BLaER1 (cell line): ENCODE data around the gene MOB2.

Source experiments
- H3K27ac ChIP-seq: shearing (Covaris generic); formaldehyde crosslinking; 2 replicates; pipeline ENCODE4 v1.8.1; 2022
- H3K27me3 ChIP-seq: shearing (Covaris generic); formaldehyde crosslinking; 2 replicates; pipeline ENCODE4 v1.8.1; 2022
- H3K36me3 ChIP-seq: shearing (Covaris generic); formaldehyde crosslinking; 2 replicates; pipeline ENCODE4 v1.8.1; 2022
- H3K4me1 ChIP-seq: shearing (Covaris generic); formaldehyde crosslinking; 2 replicates; pipeline ENCODE4 v1.8.1; 2022
- H3K4me2 ChIP-seq: shearing (Covaris generic); formaldehyde crosslinking; 2 replicates; pipeline ENCODE4 v1.8.1; 2022
- H3K4me3 ChIP-seq: shearing (Covaris generic); formaldehyde crosslinking; 2 replicates; pipeline ENCODE4 v1.8.1; 2022
- H3K9ac ChIP-seq: shearing (Covaris generic); formaldehyde crosslinking; 2 replicates; pipeline ENCODE4 v1.8.1; 2022
- H3K9me3 ChIP-seq: shearing (Covaris generic); formaldehyde crosslinking; 2 replicates; pipeline ENCODE4 v1.8.1; 2022
- H4K20me1 ChIP-seq: shearing (Covaris generic); formaldehyde crosslinking; 2 replicates; pipeline ENCODE4 v1.8.1; 2022
- Cebpa-rat ChIP-seq: shearing (Covaris generic); IDR thresholded peaks from 2 replicates; pipeline ENCODE4 v1.8.1; 2022

MOB2 gene

DNA sequence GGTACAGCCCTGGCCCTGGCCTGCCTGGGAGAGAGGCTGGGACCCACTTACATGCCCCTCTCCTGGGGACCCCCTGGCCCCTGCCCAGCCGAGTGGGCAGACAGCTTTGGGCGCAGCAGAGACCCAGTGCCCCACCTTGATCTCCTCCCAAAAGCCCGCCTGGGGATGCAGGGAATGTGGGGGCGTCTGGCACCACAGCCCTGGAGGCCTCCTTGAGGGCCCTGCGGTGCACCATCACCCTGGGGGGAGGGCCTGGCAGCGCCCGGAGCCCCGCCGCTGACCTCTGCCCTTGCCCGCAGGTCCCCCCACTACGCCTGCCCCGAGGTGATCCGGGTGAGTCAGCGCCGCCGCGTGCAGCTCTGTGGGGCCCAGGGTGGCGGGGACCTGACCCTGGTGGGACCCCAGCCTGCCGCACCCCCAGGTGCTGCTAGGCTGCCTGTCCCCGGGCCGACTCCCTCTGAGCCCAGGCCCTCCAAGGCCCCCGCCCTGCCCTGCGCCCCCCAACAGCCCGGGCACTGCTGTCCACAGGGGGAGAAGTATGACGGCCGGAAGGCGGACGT is 43.7 kb downstream of the MOB2 start:
- Histone ChIP-seq H3K9me3 (no peaks in the 10 kb centered on the region), H3K36me3 (no peaks in the 10 kb centered on the region), H3K4me3 (no peak overlapping the region), H4K20me1 (no peaks in the 10 kb centered on the region), H3K9ac (no peak overlapping the region), H3K27ac (no peak overlapping the region), H3K27me3 (no peaks in the 10 kb centered on the region), H3K4me2 (no peak overlapping the region), H3K4me1 (peaks cover 27% of the 10 kb centered on the region)
- no peak for TF ChIP-seq Cebpa-rat

DNA sequence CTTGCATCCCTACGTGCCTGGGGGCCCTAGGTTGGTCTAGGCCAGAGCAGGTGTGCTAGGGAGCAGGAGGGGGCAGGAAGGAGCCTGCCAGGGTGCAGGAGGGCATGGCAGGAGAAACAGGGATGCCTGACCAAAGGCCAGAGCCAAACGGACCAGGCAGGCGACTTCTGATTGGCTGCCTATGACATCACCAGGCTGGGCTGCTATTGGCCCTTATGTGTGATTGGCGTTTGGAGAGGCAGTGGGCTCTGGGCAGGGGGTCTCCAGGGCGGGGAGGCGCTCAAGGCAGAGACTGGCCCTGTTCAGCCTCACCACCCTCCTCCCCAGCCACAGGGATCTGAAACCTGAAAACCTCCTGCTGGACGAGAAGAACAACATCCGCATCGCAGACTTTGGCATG is 44.4 kb downstream of the MOB2 start:
- H3K27ac ChIP-seq: no peak overlapping the region
- H3K4me2 ChIP-seq: no peak overlapping the region
- no peaks in the 10 kb centered on the region for H3K36me3 ChIP-seq
- H3K4me1 ChIP-seq: peaks cover 29% of the 10 kb centered on the region
- 0 out of 2 replicates have a peak, but pooled peaks cover 3% of the 10 kb centered on the region for H4K20me1 ChIP-seq
- no peak overlapping the region for H3K4me3 ChIP-seq
- no peak overlapping the region for H3K9ac ChIP-seq
- H3K9me3 ChIP-seq: no peaks in the 10 kb centered on the region
- no peak for TF ChIP-seq Cebpa-rat
- no peaks in the 10 kb centered on the region for H3K27me3 ChIP-seq

GRCh38 chr11:1440496-1440895 is 46.1 kb downstream of the MOB2 start:
- TF ChIP-seq Cebpa-rat: no peak
- Histone ChIP-seq H3K4me2 (peak overlapping the region; percentile 62), H3K27ac (no peak overlapping the region), H3K9me3 (no peaks in the 10 kb centered on the region), H3K27me3 (no peaks in the 10 kb centered on the region), H3K4me3 (no peak overlapping the region), H3K36me3 (no peaks in the 10 kb centered on the region), H3K4me1 (peaks cover 35% of the 10 kb centered on the region), H4K20me1 (0 out of 2 replicates have a peak, but pooled peaks cover 12% of the 10 kb centered on the region), H3K9ac (no peak overlapping the region)

- no peak overlapping the region for H3K4me3 ChIP-seq
- no peaks in the 10 kb centered on the region for H3K36me3 ChIP-seq
- peaks cover 35% of the 10 kb centered on the region for H3K4me1 ChIP-seq
- H3K9me3 ChIP-seq: no peaks in the 10 kb centered on the region
- no peak for TF ChIP-seq Cebpa-rat
- H3K27me3 ChIP-seq: no peaks in the 10 kb centered on the region
- H3K4me2 ChIP-seq: peak overlapping the region; percentile 62
- H3K27ac ChIP-seq: 0 out of 2 replicates have a peak overlapping the region, but pooled peaks have one; percentile 9
- 0 out of 2 replicates have a peak, but pooled peaks cover 12% of the 10 kb centered on the region for H4K20me1 ChIP-seq
- 0 out of 2 replicates have a peak overlapping the region, but pooled peaks have one; percentile 15 for H3K9ac ChIP-seq
These were observed 46.5 kb downstream of the MOB2 start for GRCh38 chr11:1440066-1440465.

GRCh38 chr11:1439341-1439740 is 47.2 kb downstream of the MOB2 start:
- H3K4me3 ChIP-seq: no peak overlapping the region
- H3K36me3 ChIP-seq: no peaks in the 10 kb centered on the region
- no peak for TF ChIP-seq Cebpa-rat
- no peak overlapping the region for H3K9ac ChIP-seq
- H3K27ac ChIP-seq: no peak overlapping the region
- H4K20me1 ChIP-seq: 0 out of 2 replicates have a peak, but pooled peaks cover 12% of the 10 kb centered on the region
- H3K27me3 ChIP-seq: no peaks in the 10 kb centered on the region
- no peaks in the 10 kb centered on the region for H3K9me3 ChIP-seq
- H3K4me1 ChIP-seq: peaks cover 35% of the 10 kb centered on the region
- no peak overlapping the region; the same call in 1 of the 2 replicates for H3K4me2 ChIP-seq

GRCh38 chr11:1438967-1439330 is 47.6 kb downstream of the MOB2 start:
- 0 out of 2 replicates have a peak, but pooled peaks cover 12% of the 10 kb centered on the region for H4K20me1 ChIP-seq
- no peak overlapping the region for H3K4me3 ChIP-seq
- H3K4me2 ChIP-seq: no peak overlapping the region
- H3K9me3 ChIP-seq: no peaks in the 10 kb centered on the region
- peaks cover 35% of the 10 kb centered on the region for H3K4me1 ChIP-seq
- no peak overlapping the region for H3K9ac ChIP-seq
- no peak for TF ChIP-seq Cebpa-rat
- H3K36me3 ChIP-seq: no peaks in the 10 kb centered on the region
- H3K27me3 ChIP-seq: no peaks in the 10 kb centered on the region
- no peak overlapping the region for H3K27ac ChIP-seq

- Histone ChIP-seq H3K9me3 (no peaks in the 10 kb centered on the region), H3K4me2 (no peak overlapping the region), H3K36me3 (no peaks in the 10 kb centered on the region), H3K27me3 (no peaks in the 10 kb centered on the region; the same call in 1 of the 2 replicates), H3K4me3 (no peak overlapping the region), H3K9ac (no peak overlapping the region), H4K20me1 (peaks cover 17% of the 10 kb centered on the region; the same call in 1 of the 2 replicates), H3K4me1 (peaks cover 35% of the 10 kb centered on the region), H3K27ac (no peak overlapping the region)
- no peak for TF ChIP-seq Cebpa-rat
These were observed 48.2 kb downstream of the MOB2 start for GRCh38 chr11:1438261-1438966.

GRCh38 chr11:1437500-1437899 is 49.1 kb downstream of the MOB2 start:
- Histone ChIP-seq H3K27me3 (peaks cover 4% of the 10 kb centered on the region; the same call in 1 of the 2 replicates), H3K36me3 (no peaks in the 10 kb centered on the region), H3K9ac (no peak overlapping the region), H3K27ac (no peak overlapping the region), H3K4me3 (no peak overlapping the region), H3K4me1 (peaks cover 35% of the 10 kb centered on the region), H3K9me3 (no peaks in the 10 kb centered on the region), H3K4me2 (no peak overlapping the region; the same call in 1 of the 2 replicates), H4K20me1 (peaks cover 20% of the 10 kb centered on the region; the same call in 1 of the 2 replicates)
- no peak for TF ChIP-seq Cebpa-rat

DNA sequence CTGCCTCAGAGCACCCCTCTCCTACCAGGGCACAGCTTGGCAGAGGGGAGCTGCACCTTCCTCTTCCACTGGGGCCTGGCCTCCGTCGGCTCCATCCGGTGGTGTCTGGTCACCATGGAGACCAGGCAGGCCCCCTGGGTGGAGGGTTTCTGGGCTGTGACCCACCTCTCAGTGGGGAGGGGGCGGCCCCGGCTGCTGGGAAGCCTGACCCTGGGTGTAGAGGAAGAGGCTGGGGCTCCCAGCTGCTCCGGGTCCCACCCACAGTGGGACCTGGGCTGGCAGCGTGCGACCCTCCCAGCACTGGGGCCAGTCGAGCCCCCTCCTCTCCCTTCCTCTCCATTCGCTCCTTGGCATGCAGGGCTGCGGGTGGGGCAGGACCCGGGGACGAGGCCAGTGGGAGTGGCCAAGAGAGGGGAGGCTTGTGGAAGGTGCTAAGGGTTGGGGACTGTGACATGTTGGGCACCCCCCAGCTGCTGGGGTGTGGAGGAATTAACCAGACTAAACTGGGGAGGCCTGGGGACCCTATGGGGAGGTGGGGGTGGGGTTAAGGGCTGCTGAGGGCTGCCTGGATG is 50.0 kb downstream of the MOB2 start:
- Histone ChIP-seq H3K4me2 (peak overlapping the region; percentile 81), H3K9me3 (no peaks in the 10 kb centered on the region), H3K27me3 (peaks cover 4% of the 10 kb centered on the region; the same call in 1 of the 2 replicates), H4K20me1 (peaks cover 20% of the 10 kb centered on the region; the same call in 1 of the 2 replicates), H3K27ac (no peak overlapping the region), H3K4me1 (peaks cover 35% of the 10 kb centered on the region), H3K9ac (no peak overlapping the region), H3K36me3 (no peaks in the 10 kb centered on the region), H3K4me3 (0 out of 2 replicates have a peak overlapping the region, but pooled peaks have one; percentile 11)
- no peak for TF ChIP-seq Cebpa-rat
